IPS-20b (cell line): ENCODE measurements around the gene CACNA2D1.

Experiments
- H3K27ac ChIP-seq: one replicate; pipeline ENCODE4 v1.5.1; 2013; ENCODE audit warnings: low read length
- H3K27me3 ChIP-seq: 2 replicates; pipeline ENCODE4 v1.6.1; 2013; ENCODE audit warnings: mild to moderate bottlenecking, low read length, inconsistent platforms; ENCODE audit not compliant: insufficient read depth
- H3K36me3 ChIP-seq: 2 replicates; pipeline ENCODE4 v1.6.1; 2013; ENCODE audit warnings: low read depth, mild to moderate bottlenecking, inconsistent platforms, low read length, moderate library complexity; ENCODE audit not compliant: insufficient read depth
- H3K4me1 ChIP-seq: 2 replicates; pipeline ENCODE4 v1.6.1; 2013; ENCODE audit warnings: mild to moderate bottlenecking, control low read depth, inconsistent platforms, low read length, moderate library complexity; ENCODE audit not compliant: insufficient read depth
- H3K4me3 ChIP-seq: 2 replicates; pipeline ENCODE4 v1.5.1; 2013; ENCODE audit warnings: mild to moderate bottlenecking, low read length, inconsistent platforms
- H3K9ac ChIP-seq: 2 replicates; pipeline ENCODE4 v1.6.1; 2013; ENCODE audit warnings: low read depth, mild to moderate bottlenecking, inconsistent platforms, low read length, moderate library complexity
- H3K9me3 ChIP-seq: 2 replicates; pipeline ENCODE4 v1.6.1; 2013; ENCODE audit warnings: mild to moderate bottlenecking, low read depth, low read length, inconsistent platforms; ENCODE audit not compliant: insufficient read depth

Gene CACNA2D1

GRCh38 chr7:82268632-82269031, 174.9 kb downstream of the CACNA2D1 start:
- Histone ChIP-seq H3K9me3 (no peaks in the 10 kb centered on the region), H3K36me3 (no peaks in the 10 kb centered on the region), H3K9ac (no peak overlapping the region), H3K4me3 (no peak overlapping the region), H3K27ac (no peak overlapping the region), H3K4me1 (no peaks in the 10 kb centered on the region; the same call in 1 of the 2 replicates), H3K27me3 (no peaks in the 10 kb centered on the region)

- no peak overlapping the region for H3K27ac ChIP-seq
- H3K4me1 ChIP-seq, result no peaks in the 10 kb centered on the region; the same call in 1 of the 2 replicates
- no peaks in the 10 kb centered on the region for H3K36me3 ChIP-seq
- no peaks in the 10 kb centered on the region for H3K27me3 ChIP-seq
- no peaks in the 10 kb centered on the region for H3K9me3 ChIP-seq
- no peak overlapping the region for H3K9ac ChIP-seq
- H3K4me3 ChIP-seq, result no peak overlapping the region
These were observed 177.5 kb downstream of the CACNA2D1 start for GRCh38 chr7:82266081-82266480.

- H3K4me1 ChIP-seq, result no peaks in the 10 kb centered on the region; the same call in 1 of the 2 replicates
- no peaks in the 10 kb centered on the region for H3K36me3 ChIP-seq
- no peak overlapping the region for H3K4me3 ChIP-seq
- no peak overlapping the region for H3K27ac ChIP-seq
- H3K9ac ChIP-seq, result no peak overlapping the region
- H3K27me3 ChIP-seq, result no peaks in the 10 kb centered on the region
- H3K9me3 ChIP-seq, result no peaks in the 10 kb centered on the region
These were observed 178.7 kb downstream of the CACNA2D1 start for GRCh38 chr7:82264783-82265305.

DNA sequence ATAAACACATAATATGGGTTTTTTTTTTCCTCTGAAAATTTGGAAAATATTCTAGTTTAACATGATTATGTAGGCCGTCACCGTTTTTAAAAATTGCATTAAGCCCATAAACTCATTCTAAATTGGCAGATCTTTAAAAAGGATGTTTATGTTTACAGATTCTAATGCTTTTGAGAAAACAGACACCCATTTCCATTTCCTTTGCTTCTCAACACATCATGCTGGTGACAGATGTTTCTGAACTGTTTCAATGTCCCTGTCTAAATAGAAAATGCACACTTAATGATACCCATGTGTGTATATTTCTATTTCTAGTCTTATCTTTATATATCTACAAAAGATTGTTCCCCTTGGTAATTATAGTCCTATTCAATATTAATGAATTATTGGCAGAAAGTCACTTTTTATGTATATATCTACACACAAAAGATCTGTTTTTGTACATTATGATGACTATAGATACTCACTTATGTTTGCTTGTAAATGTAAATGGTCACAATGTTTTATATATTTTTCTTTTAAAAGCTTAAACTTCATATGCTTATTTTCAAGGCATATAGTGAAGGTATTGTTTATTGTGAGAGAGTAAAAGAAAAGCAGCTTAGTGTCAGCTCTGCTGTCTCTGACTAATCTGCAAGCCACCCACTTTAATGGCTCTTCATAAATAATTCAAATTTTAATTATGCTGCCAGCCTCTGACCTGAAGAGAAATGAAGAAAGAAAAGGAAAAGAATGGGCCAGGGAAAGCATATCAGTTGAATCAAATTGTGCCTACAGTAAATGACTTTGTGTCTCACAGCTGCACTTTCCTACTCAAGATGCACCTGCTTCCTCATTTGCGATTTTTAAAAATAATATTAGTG, 179.4 kb downstream of the CACNA2D1 start:
- no peaks in the 10 kb centered on the region for H3K36me3 ChIP-seq
- H3K27ac ChIP-seq, result no peak overlapping the region
- no peaks in the 10 kb centered on the region; the same call in 1 of the 2 replicates for H3K4me1 ChIP-seq
- H3K27me3 ChIP-seq, result no peaks in the 10 kb centered on the region
- no peaks in the 10 kb centered on the region for H3K9me3 ChIP-seq
- H3K9ac ChIP-seq, result no peak overlapping the region
- H3K4me3 ChIP-seq, result no peak overlapping the region

DNA sequence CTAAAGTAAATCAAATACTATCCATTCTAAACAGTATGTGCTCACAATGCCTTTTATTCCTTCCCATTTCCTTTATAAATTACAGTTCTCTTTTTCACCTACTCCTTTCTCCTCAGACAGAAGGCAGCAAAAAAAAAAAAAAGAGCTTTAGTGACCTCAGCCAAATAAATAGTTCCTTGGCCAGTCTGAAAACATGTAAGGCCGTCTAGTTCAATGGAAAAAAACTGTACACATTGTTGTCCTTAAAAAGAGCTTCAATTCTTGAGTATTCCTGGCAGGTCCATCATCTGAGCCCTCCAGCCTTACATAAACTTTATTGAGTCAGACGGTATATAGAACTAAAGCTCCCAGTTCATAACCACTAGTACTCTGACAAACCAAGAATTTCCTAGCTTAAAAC, 185.4 kb downstream of the CACNA2D1 start:
- Histone ChIP-seq H3K4me3 (no peak overlapping the region), H3K36me3 (no peaks in the 10 kb centered on the region), H3K27me3 (no peaks in the 10 kb centered on the region), H3K4me1 (no peaks in the 10 kb centered on the region), H3K27ac (no peak overlapping the region), H3K9ac (no peak overlapping the region), H3K9me3 (no peaks in the 10 kb centered on the region)

GRCh38 chr7:82257118-82257695, 186.4 kb downstream of the CACNA2D1 start:
- no peak overlapping the region for H3K4me3 ChIP-seq
- no peaks in the 10 kb centered on the region for H3K4me1 ChIP-seq
- no peaks in the 10 kb centered on the region for H3K36me3 ChIP-seq
- H3K27ac ChIP-seq, result no peak overlapping the region
- no peaks in the 10 kb centered on the region for H3K9me3 ChIP-seq
- no peaks in the 10 kb centered on the region for H3K27me3 ChIP-seq
- H3K9ac ChIP-seq, result no peak overlapping the region

DNA sequence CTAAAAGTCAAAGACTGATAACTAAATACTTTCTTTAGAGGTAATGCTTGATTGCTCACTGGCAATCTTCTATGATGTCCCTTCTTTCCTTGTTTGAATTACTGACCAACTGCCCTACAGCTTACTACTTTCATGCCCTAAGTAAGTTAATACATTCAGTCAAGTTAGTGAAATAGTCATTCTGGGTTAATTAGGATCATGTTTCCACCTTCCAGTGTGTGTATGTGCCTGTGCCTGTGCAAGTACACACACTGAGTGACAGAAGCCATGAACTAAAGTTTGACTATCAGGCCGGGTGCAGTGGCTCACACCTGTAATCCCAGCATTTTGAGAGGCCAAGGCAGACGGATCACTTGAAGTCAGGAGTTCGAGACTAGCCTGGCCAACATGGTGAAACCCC, 187.9 kb downstream of the CACNA2D1 start:
- no peak overlapping the region for H3K4me3 ChIP-seq
- H3K27me3 ChIP-seq, result no peaks in the 10 kb centered on the region
- no peak overlapping the region for H3K9ac ChIP-seq
- no peaks in the 10 kb centered on the region for H3K36me3 ChIP-seq
- H3K9me3 ChIP-seq, result no peaks in the 10 kb centered on the region
- H3K4me1 ChIP-seq, result no peaks in the 10 kb centered on the region
- H3K27ac ChIP-seq, result no peak overlapping the region

GRCh38 chr7:82250598-82250997, 193.0 kb downstream of the CACNA2D1 start:
- no peaks in the 10 kb centered on the region for H3K4me1 ChIP-seq

GRCh38 chr7:82249979-82250378, 193.6 kb downstream of the CACNA2D1 start:
- H3K27me3 ChIP-seq, result no peaks in the 10 kb centered on the region
- H3K36me3 ChIP-seq, result no peaks in the 10 kb centered on the region
- H3K4me3 ChIP-seq, result no peak overlapping the region
- no peak overlapping the region for H3K9ac ChIP-seq
- H3K27ac ChIP-seq, result no peak overlapping the region
- no peaks in the 10 kb centered on the region for H3K4me1 ChIP-seq
- H3K9me3 ChIP-seq, result no peaks in the 10 kb centered on the region

More at GRCh38 chr7:82250598-82250997, 193.0 kb downstream of the CACNA2D1 start:
- Histone ChIP-seq H3K9me3 (no peaks in the 10 kb centered on the region), H3K36me3 (no peaks in the 10 kb centered on the region), H3K4me3 (no peak overlapping the region), H3K27me3 (no peaks in the 10 kb centered on the region), H3K9ac (no peak overlapping the region), H3K27ac (no peak overlapping the region)

DNA sequence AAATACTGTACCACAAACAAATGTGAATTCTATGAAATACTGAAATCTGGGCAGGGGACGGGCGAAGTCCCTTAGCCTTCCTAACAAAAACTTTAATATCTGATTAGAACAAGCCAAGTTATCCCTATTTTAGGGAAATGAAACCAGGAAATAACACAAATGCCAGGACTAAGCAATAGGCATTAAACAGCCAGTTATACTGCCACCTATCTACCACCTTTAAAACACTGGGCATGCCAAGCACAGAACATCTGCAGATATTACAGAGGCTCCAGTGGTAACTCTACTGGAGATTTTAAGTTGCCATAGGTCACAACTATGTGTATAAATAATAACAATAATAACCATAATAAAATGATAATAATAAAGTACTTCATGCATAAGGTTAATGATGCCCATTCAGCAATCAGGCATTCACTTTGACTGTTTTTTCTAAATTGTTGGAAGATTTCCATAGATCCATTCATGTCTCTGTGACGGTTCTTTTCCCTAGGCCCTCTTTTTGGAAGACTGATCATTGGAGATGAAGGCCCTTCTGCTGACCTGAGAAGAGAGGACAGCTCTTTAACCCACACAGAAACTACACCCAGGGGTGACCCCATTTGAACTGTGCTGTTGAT, 195.7 kb downstream of the CACNA2D1 start:
- H3K36me3 ChIP-seq, result no peaks in the 10 kb centered on the region
- no peak overlapping the region for H3K27ac ChIP-seq
- no peaks in the 10 kb centered on the region for H3K9me3 ChIP-seq
- no peaks in the 10 kb centered on the region for H3K27me3 ChIP-seq
- peaks cover 5% of the 10 kb centered on the region; the same call in 1 of the 2 replicates for H3K4me1 ChIP-seq
- no peak overlapping the region for H3K4me3 ChIP-seq
- H3K9ac ChIP-seq, result no peak overlapping the region

DNA sequence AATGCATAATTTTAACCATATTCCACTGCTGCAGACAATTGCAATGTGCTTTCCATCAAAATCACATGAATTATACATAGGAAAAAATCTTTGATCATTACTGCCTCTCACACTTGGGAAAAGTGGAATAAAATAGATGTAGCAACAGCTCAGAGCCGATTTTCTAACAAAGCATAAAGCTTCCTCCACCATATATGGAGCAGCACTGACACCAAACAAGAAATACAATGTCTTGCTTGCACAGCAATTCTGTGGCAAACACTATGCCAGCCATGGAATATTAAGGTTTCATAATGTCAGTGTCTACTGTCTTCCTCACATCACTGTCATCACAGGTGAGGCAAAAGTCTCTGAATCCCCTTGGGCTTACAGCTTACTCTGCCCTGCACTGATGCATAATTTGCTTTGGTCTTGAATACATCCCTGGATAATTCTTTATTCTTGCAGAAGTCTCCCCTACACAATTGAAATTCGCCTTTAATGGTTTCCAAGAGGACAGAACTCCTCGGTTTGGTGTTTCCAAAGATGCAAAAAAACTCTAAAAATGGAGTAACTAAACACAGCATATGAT, 198.5 kb downstream of the CACNA2D1 start:
- H3K9ac ChIP-seq, result no peak overlapping the region
- H3K27me3 ChIP-seq, result no peaks in the 10 kb centered on the region
- no peaks in the 10 kb centered on the region for H3K36me3 ChIP-seq
- H3K27ac ChIP-seq, result no peak overlapping the region
- peaks cover 5% of the 10 kb centered on the region; the same call in 1 of the 2 replicates for H3K4me1 ChIP-seq
- H3K9me3 ChIP-seq, result no peaks in the 10 kb centered on the region
- no peak overlapping the region for H3K4me3 ChIP-seq
